GM21717 (cell line): ENCODE results near the gene NEDD4L.
"Not testable (repeated sequence)": the region's sequence is repeated elsewhere in the genome, so short reads cannot be mapped to it uniquely, and the experiment has no call there.

ENCODE experiments used
- ATAC-seq: cut with Tn5 transposase; IDR thresholded peaks from one replicate; pipeline ENCODE4 v1.9.1; 2021; ENCODE audit warnings: mild to moderate bottlenecking, moderate library complexity; ENCODE audit not compliant: unreplicated experiment

Gene NEDD4L

DNA sequence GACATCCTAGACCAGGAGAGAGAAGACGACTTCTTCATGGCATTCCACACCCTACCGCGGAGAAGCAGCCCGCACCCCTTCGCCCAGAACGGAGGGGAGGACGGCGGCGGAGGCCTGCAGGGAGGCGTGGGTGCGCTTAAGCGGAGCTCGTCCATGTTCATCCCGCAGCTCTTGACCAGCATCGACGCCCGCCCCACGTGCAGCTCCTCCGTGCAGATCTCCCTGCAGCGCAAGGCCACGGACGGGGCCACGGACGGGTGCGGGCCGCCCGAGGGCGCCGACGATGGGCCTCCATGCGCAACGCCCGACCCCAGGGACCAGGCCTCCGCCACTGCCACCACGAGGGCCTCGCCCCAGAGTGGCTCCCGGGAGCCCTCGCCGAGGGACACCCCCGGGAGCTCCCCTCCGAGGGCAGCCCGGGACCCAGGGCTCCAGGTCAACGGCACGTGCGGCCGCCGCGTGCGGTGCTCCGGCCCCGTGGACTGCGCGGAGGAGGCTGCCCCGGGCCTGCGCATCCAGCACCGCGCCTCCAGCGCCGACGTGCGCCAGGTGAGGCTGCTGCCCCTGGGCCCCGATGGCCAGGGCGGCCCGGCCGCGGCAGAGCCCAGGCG is 211.8 kb downstream of the NEDD4L start:
- no peak for ATAC-seq

DNA sequence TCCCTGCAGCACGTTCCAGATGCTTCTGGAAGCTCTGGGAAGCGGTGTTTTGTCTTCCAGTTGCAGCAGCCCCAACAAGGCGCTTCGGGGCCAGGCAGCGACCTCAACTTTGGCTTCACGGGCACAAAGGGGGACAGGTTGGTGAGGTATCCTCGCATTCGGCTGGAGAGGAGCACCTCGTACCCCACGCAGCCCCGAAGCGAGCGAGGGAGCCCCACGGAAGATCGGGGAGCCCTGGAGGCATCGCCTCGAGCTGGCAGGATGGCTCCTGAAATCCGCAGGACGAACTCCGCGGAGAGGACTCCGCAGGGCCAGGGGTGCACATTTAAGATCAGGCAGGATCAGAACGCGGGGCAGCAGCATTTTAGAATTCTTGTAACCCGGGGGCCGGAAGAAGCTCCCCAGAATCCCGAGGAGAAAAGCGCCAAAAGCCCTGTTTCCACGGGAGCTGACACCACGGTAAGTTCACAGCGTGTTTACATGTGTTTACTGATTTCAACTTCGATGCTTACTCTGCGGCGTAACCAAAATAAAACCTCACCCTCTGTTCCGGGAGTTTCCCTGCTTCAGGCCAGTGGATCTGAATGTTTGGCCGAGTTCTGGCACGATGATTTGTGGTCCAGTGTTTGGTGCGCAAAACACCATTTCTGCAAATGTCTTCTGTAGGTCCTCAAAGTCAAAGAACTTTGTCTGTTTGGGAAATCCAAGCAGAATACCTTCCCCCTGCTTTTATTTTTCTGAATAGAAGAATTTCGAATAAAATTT is 212.5 kb downstream of the NEDD4L start:
- no peak for ATAC-seq

DNA sequence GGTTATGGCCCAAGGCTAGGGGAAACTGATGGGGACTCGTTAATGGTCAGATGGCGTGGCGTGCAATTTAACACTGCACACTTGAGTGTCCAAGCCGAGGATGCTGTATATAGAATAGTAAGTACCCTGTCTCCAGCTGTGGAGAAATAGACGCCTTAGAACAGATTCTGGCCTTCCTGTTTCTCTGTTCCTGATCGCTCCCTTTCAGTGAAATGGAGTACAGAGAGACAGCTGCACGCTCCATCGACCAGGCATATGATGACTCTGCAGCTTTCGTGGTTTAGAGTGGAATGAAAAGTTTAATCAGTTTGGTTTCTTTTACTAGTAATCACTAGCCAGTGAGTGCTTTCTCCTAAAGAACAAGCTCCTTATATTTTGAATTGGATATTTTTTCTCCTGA is 213.4 kb downstream of the NEDD4L start:
- ATAC-seq = peak; percentile 50

DNA sequence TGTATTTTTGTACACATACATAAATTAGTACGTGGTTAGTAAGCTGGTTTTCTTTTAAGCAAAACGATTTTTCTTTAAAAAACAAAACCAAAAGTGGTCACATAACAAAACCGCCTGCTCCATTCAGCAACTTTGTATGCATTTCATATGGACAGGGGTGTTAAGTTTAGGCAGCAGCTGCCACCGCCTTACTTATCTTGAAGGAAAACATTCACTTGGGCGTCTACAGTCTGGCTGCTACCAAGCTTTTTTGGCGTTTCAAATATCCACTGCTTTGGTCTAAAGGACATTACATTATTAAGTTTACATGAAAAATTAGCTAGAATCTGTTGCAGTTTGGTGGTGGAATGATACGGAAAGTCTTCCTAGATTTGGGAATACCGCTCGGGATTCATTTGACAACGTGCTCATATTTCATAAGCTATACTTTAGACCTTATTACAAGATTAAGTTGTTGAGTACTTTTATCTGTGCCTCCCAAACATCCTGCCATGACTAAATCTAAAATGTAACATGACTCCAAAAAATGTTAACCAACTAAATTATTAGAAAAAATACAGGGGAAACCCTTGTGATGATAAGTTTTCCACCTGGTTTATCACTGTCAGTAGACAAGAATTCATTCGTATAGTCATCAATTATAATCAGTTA is 214.8 kb downstream of the NEDD4L start:
- ATAC-seq = no peak

DNA sequence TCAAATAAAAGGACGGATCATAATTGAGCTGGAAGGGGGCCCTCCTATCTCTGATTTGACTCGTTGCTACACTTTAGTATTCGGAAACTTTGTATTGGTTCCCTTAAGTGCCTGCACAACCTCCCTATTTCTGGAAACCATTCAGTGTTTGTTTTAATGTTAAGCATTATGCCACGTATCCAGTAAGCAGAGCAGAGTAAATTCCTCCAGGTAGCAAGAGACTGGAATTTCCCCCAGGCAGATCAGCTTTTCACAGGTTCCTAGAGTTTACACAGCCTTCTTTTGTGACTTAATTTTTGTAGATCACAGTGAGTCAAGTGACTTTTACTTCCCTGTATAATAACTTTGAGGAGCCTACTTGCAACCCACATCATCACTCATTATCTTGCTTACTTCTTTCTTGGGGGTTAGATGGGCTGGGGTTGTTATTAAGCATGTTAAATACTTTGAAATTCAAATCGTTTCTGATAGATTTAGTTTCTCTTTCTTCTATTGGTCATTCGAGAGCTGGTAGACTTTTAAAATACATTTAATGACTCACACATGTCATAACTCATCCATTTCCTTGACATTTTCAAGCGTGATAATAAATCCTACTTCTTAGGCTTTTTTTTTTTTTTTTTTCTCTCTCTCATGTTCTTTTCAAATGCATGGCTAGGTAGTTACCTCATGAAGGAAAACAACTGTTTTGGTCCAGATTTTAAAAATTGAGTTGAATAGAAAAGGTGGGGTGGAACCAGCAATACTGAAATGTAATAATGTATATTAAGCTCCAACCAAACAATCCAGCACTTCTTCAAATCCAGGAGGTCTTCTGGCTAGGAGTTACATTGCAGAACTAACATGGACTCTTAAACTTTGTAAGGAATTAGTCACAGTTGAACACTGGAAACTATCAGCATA is 219.3 kb downstream of the NEDD4L start:
- ATAC-seq = no peak

DNA sequence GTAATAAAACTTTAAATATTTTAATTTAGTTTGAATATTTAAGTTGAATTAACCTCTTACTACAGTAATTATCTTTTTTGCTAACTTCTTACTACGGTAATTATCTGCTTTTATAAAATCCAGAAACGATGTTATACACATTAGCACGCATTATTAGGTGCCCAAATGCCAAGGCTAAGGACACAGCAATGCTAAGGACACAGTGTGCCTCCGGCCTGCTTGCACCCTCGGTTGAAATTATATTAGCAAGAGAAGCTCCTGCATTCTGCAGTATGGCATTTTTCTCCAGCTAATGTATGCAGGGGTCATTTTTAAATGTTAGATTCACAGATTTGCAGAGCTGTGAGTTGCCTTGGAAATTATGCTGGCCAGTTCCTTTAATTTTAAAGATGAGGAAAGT is 220.0 kb downstream of the NEDD4L start:
- no peak for ATAC-seq

DNA sequence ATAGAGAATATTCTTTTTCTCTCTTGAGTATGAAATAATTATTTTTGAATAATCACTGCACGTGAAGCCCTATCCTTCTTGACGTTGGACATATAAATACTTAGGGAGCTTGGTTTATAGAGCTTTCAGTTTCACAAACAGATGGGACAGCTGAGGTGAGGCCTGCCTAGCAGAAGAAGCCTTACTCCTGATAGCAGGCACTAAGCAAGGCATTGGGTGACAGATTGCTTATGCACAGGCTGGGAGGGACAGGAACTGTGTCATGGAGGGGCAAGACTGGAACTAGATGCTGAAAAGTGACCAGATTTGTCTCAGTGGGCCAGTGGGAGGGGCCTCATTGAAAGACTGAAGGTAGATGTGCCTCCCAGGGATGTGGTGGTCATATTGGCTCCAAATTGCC is 220.8 kb downstream of the NEDD4L start:
- no peak for ATAC-seq

DNA sequence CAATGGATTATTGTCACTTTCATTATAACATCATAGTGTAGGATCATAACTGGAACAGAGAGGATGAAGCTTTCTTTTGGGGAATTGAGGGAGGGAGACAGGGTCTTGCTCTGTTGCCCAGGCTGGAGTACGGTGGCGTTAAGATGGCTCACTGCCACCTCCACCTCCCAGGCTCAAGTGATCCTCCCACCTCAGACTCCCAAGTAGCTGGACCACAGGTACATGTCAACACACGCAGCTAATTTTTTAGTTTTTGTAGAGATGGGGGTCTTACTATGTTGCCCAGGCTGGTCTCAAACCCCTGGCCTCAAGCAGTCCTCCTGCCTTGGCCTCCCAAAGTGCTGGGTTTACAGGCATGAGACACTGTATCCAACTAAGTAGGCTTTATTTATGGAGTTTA is 221.5 kb downstream of the NEDD4L start:
- ATAC-seq = not testable (repeated sequence)

DNA sequence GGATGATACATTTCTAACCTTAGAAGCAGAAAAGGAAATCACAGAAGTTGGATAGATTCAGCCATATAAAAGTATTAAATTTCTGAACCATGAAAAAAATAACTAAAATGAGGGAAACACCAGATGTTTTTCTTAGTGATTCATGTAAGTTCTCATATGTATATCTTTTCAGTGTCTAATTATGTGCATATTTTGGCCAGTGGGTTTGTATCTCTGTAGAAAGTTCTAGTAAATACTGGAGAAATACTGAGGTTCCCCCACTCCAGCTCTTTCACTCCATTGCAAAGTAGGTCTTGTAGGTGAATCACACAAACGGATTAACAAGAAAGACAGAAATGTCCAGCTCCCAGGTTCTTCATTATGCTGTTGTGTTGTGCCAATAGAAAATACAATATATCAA is 222.3 kb downstream of the NEDD4L start:
- no peak for ATAC-seq

DNA sequence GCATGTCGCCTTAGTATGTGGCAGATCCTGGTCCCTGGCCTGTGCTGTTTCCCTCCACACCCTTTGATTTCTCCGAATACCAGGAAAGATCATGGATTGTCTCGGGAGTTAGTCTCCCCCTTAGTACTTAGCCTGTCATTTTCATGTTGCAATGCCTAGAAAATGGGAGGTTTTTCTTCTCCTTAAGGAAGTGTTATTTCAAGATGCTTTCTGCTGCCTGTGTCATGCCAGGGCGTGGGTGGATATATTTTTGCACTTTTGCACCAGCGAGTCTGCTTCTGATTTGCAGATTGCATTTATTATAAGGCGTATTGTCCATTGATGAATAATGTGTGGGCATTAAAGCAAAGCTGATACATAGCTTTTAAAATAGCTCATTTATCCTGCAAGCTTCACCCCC is 223.5 kb downstream of the NEDD4L start:
- no peak for ATAC-seq

DNA sequence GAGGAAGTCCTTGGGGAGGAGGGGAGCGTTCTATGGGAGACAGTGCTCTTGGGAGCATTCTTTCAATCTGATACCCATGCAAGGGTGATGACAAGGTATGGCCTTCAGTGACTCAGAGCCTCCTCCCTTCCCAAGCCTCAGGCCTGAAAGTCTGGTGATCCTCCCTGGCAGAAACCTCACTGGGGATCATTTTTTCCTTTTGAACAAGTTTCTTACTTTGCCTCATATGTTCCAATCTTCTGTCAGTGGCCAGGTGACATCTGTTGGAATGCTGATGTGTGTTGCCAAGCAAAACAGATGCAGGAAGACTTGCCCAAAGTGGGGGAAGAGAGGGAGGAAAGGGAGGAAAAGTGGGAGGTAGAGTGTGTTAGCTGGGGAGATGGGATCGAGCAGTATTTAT is 224.8 kb downstream of the NEDD4L start:
- no peak for ATAC-seq

DNA sequence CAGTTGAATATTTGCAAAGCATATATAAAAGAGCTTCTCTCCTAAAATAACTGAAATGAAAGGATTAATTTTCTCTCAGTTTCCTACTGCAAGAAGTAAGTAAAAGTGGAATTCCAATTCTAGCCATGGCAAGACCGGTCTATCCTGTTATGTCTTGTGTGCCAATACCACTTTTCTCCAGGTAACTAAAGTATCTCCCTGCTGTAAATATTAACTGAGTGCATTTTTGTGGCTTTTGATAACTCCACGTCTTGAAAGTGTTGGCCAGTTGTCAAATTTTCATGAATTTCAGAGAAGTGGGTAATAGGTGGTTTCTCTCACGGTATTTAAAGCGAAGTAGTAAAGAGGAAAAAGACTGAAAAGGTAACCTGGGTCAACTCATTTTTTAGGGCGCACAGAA is 225.9 kb downstream of the NEDD4L start:
- ATAC-seq = no peak

DNA sequence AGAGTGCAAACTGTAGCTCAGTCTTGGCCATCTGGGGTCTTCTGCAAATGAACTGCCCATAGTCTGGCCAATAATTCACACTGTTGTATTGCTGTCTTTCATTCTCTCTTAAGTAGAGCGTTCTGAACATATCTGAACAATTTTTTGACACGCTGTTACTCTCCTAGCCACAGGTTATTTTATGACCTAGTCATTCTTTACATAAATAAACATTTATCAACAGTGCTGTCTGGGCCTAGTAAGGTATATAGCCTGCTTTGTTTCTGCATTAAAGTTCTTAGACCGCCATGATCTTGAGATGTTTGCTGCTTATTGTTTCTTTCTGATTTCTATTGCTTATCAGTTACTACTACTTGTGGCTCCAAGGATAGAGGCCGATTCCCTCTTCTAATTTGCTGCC is 226.4 kb downstream of the NEDD4L start:
- ATAC-seq = no peak

DNA sequence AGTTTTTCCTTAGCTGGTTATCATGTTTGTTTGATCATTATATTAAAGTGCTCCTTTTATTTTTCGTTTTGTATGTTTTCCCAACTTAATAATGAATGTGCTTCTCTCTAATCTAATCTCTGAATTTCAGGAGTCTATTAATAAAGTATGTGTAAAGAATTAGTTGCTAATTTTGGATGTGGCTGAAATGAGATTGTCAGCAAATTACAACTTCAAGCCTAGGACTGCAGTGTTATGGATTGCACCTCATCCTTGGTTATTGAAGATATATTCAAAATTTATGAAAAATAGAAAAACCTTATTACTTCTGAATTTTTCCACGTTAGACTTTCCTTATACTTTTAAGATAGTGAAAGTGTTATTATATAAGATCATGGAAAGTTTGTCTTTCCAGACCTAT is 227.7 kb downstream of the NEDD4L start:
- ATAC-seq = no peak

DNA sequence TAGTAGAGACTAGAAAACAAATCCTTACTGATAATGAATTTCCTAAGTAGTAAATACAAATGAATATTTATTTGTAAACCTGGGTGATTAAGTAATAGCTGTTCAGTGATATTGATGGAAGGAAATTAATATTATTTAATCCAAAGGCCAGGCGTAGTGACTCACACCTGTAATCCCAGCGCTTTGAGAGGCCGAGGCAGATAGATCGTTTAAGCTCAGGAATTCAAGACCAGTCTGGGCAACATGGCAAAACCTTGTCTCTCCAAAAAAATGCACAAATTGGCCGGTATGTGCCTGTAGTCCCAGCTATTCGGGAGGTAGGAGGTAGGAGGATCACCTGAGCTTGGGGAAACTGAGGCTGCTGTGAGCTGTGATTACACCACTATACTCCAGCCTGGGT is 228.2 kb downstream of the NEDD4L start:
- no peak for ATAC-seq

DNA sequence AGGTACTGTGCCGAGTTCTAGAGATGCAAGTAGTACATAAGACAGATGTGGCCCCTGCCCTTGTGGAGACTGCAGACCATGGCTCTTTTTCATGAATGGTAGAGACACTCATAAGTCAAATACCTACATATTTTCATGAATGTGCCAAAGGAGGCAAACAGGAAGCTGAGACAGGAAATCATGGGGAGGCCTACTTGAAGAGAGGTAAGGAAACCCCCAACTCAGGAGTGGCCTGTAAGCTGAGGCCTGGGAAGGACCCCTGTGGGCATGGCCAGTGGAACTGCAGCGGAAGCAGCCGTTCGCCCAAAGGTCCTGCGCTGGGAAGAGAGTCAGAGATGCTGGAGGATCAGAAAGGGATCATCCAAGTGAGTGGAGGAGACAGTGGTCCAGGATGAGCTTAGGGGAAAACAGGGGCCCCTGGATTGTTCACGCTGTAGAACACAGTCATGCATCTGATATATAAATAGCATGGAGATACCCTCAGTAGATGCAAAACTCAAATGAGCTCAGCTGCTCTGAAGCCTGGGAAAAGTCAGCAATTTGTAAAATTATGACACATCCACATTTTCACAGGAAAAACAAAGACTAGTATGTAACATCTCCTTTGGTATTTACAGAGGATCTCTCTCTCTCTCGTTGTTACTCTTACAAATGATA is 228.9 kb downstream of the NEDD4L start:
- no peak for ATAC-seq

DNA sequence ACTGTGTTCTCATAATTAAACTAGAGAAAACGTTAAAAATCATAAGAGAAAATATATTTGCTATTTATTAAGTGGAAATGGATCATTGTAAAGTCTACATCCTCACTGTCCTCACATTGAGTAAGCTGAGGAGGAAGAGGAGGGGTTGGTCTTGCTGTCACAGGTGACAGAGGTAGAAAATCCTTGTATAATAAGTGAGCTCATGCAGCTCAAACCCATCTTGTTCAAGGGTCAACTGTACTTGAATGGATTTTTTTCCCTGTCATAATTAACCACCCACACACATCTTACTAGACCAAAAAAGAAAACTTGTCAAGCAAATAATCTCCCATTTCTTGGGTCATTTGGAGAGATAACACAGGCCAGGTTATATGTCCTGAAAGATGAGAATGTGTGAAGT is 231.2 kb downstream of the NEDD4L start:
- ATAC-seq = no peak

DNA sequence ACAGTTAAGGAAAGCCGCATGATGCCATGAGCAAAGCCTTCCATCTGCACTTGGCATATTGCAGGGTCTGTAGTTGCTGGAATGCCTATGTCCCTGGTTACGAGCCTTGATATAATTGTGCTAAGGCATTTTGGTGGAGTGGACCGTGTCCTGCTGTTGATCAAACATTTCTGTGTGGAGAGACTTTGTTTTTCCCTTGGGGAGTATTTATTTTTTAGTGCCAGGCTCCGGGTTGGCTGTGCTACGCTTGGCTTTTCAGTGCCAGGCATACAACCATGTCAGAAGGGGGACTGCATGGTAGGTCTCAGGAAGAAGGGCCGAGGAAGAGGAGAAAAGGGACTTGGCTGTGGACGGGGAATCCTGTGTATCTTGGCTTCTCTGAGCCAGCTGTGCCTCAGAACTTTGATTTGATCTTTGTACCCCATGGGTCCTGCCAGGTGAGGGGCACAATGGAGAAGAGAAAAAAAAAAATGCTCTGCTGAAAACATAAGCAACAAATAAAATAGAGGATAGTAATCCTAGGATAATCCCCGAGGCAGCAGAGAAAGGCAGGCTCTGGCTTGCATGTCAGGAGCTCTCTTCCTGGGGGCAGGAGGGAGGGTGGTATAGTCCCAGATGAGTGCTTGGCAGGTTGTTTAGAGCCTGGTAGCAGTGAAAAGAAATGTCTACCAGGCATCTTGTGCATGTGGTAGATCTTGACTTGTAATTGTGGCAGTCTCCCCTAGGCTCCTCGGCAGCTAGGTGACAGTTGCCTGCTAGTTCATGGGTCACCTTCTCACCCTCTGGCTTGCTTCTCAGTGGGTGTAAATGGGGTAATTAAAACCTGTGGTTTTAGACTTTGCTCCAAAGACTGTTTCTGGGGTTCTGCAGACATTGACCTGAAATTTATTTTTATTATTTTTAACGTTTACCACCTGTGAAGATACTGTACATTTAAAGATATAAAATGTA is 233.0 kb downstream of the NEDD4L start:
- ATAC-seq = no peak

DNA sequence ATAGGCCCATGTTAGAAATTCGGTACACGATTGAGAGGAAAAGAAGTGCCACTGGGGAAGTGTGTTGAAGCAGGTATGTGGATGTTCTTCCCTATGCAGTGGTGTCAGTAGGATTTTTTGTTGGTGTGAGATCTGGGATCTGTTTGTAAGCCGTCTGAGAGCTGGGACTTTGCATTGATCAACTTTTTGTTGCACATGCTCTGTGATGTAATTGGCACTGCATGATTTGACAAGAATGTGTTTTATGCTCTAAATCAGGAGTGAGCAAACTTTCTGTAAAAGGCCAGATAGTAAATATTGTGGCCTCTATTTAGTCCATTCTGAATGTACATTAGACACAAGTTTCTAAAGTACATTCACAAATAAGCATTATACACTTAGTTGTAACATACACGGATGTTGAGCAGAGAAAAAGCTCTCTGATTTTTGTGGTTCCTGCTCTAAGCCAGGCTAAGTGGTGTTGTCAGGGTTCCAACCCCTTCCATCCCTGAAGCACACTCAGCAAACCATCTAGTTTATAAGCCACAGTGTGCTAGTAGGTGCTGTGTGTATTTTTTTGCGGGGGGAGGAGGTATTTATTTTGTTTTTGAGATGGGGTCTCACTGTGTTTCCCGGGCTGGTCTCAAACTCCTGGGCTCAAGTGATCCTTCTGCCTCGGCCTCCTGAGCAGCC is 235.6 kb downstream of the NEDD4L start:
- no peak for ATAC-seq
